ENCODE measurements around the gene PSMD13.

PSMD13 gene

DNA sequence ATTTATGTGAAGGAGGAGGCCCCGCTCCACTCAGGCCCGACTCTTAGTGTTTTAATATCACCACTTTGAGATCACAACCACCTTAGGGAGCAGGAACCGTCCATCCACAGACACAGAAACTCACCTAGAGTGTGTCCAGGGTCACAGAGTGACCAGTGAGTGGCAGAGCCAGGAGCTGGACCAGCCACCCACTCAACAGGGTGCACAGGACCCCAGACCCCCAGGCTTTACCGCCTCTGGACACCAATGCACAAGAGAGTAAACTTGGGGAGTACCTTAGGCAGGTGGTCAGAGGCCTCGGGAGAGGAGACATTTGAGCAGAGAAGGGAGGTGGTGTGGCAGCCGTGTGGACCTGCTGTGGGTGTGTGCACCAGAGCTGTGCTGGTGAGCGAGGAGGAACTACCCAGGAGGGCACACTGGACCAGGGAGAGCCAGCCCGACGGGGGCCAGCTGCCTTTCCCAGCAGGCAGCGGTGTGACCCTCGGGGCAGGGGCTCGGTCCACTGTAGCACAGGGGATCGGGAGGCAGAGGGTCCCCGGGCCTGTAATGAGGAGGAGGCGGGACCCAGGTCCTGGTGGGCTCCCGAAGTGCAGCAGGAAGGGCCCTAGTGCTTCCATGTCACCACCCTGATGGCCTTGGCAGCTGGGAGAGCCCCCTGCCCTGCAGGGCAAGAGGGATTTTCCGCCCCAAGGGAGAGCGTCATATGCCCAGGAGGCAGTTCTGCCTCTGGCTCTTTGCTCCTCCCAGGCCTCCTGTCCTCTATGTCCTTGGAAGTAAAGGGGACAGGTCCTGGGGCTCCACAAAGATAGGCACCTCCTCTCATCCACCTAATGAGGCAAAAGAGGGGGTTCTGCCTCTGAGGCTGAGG, 33.9 kb downstream of the PSMD13 start:
- FAIRE-seq (no peak), DNase-seq (ENCODE audit: low spot score) (no peak)

DNA sequence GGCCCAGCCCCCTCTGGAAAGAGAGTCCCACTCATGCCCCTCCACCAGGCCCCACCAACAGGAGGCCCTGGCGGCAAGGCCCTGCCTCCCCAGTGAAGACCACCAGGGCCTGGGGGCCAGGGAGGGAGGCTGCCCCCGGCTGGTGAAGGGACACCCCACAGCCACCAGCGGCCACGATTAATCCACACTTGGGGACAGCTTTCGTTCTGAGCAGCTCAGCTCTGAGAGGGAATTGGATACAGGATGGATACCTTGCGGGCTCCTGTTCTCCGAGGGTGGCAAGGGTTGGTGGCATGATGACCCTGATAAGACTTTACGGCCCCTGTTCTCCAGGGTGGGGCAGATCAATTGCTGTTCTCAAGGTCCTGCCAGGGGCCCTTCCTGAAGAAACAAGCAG, 34.5 kb downstream of the PSMD13 start:
- DNase-seq (ENCODE audit: low spot score) = no peak
- no peak for FAIRE-seq

DNA sequence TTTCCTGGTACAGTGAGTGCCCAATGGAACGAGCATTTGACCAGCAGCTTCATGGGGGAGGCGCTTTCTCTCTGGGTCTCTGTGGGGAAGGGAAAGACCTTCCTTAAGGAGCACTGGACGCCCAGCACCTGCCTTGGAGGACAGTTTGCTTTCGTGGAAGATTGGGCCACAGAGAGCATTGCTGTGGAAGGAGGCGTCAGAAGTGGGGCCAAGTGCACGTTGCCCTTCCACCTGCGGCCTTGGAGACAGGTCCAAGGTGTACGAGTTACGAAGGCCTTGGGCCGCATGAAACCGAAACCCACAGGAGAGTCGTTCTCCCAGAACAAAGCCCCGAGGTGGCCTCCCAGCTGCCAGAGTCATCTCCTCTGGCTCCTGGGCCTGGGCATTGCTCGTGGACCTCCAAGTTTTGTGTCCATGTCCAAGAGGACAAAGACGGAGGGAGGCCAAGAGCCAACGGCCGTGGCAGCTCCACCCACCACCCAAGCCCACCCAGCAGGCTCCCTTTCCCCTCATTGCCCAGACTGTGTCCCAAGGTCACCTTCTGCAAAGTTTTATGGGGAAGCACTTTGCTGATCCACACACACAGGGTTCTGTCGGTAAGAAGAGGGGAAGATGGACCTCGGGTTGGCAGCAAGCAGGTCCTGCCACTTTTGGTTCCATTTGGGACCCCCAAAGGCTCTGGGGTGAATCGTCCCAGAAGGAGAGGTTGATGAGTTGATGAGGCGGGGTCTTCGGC, 35.6 kb downstream of the PSMD13 start:
- no peak for DNase-seq (ENCODE audit: low spot score)
- FAIRE-seq = no peak

DNA sequence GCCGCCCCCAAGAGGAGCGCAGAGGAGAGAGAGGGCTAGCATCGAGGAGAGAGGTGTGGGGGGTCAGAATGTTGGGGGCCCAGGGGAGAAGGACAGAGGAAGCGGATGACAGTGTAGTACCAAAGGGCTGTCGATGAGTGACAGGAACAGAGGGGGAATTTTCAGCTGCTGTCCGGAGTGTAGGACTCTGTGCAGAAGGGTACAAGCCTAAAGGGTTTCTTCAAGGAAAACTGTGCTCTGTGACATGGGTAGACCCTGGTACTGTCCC, 36.1 kb downstream of the PSMD13 start:
- FAIRE-seq = no peak
- DNase-seq (ENCODE audit: low spot score) = no peak

- FAIRE-seq (no peak), DNase-seq (ENCODE audit: low spot score) (no peak)
These were observed 39.4 kb downstream of the PSMD13 start for GRCh38 chr11:276219-276618.

GRCh38 chr11:278001-278951, 41.5 kb downstream of the PSMD13 start, which contains the start of gene NLRP6:
Gene NLRP6 (plus strand): TSS chr11:278407. CDS start chr11:278570, 163 bp downstream.
- FAIRE-seq = no peak
- DNase-seq (ENCODE audit: low spot score) = no peak

- DNase-seq (ENCODE audit: low spot score) (no peak), FAIRE-seq (no peak)
These were observed 42.5 kb downstream of the PSMD13 start for GRCh38 chr11:279040-279965.

- FAIRE-seq (no peak), DNase-seq (ENCODE audit: low spot score) (no peak)
These were observed 43.4 kb downstream of the PSMD13 start for GRCh38 chr11:279966-280705.

GRCh38 chr11:280706-281485, 44.1 kb downstream of the PSMD13 start:
- FAIRE-seq (no peak), DNase-seq (ENCODE audit: low spot score) (no peak)

GRCh38 chr11:281486-282161, 44.8 kb downstream of the PSMD13 start:
- DNase-seq (ENCODE audit: low spot score) (no peak), FAIRE-seq (no peak)

GRCh38 chr11:282171-282570, 45.4 kb downstream of the PSMD13 start:
- FAIRE-seq (no peak), DNase-seq (ENCODE audit: low spot score) (no peak)

GRCh38 chr11:282630-283360, 46.0 kb downstream of the PSMD13 start:
- FAIRE-seq = no peak
- no peak for DNase-seq (ENCODE audit: low spot score)

GRCh38 chr11:283405-284104, 46.8 kb downstream of the PSMD13 start:
- DNase-seq (ENCODE audit: low spot score) (no peak), FAIRE-seq (no peak)

GRCh38 chr11:284105-285020, 47.6 kb downstream of the PSMD13 start:
- FAIRE-seq = no peak
- no peak for DNase-seq (ENCODE audit: low spot score)

DNA sequence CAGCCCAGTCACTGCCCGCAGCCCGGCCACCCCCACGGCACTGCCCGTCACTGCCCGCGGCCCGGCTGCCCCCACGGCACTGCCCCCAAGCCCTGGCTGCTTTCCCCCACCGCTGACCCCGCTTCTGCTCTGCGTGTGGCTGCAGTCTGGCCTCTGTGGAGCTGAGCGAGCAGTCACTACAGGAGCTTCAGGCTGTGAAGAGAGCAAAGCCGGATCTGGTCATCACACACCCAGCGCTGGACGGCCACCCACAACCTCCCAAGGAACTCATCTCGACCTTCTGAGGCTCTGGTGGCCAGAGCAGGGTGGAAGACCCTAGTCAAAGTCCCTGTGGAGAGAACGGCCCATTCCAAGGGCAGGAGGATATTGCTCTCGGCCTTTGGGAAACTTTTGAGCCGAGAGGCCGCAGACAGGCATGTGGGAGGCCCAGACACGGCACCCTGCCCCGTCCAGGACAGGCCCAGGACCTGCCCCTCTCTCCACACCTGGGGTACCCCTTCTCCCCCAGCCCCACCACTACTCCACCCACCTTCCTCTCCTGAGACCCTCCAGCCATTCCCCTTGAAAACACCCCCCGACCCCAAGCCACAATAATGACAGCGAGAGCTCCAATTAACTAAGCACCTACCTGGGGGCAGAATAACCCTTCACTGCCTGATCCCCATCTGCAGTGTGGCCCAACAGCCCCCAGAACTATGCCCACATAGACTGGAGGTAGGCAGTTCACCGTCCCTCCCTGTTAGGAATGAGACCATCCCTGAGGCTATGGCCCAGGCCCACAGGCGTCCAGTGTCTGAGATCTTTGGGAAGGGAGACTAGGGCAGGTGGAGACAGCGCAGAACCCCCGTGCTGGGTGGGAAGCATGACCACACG, 48.5 kb downstream of the PSMD13 start:
- DNase-seq (ENCODE audit: low spot score) (no peak), FAIRE-seq (no peak)

Data from RCC 7860 (cell line).